Osteoblast (primary cell): ENCODE measurements around the gene KISS1. TPM values are rescaled to one million over a fixed set of nuclear protein-coding genes. Genes with fewer than 3 reads are reported as not detected.

Experiments used
- DNase-seq: peaks from one replicate; pipeline ENCODE4 v3.0.0; 2011; ENCODE audit warnings: low spot score, mixed read lengths; ENCODE audit not compliant: insufficient read length; ENCODE audit errors: missing footprints
- H2AFZ ChIP-seq: 2 replicates; pipeline ENCODE4 v1.6.0; 2011; ENCODE audit warnings: mild to moderate bottlenecking, low read length
- H3K27ac ChIP-seq: 2 replicates; pipeline ENCODE4 v1.5.1; 2011; ENCODE audit warnings: mild to moderate bottlenecking, low read depth, low read length, moderate library complexity
- H3K27me3 ChIP-seq: 2 replicates; pipeline ENCODE4 v1.6.0; 2012; ENCODE audit warnings: mild to moderate bottlenecking, control low read depth, inconsistent platforms, low read length, moderate library complexity; ENCODE audit not compliant: insufficient read depth
- H3K36me3 ChIP-seq: 2 replicates; pipeline ENCODE4 v1.5.1; 2011; ENCODE audit warnings: mild to moderate bottlenecking, low read length, control low read depth, moderate library complexity; ENCODE audit not compliant: insufficient read depth
- H3K4me1 ChIP-seq: 2 replicates; pipeline ENCODE4 v1.5.1; 2011; ENCODE audit warnings: mild to moderate bottlenecking, low read length, control low read depth, moderate library complexity; ENCODE audit not compliant: insufficient read depth
- H3K4me2 ChIP-seq: 2 replicates; pipeline ENCODE4 v1.6.0; 2011; ENCODE audit warnings: mild to moderate bottlenecking, low read length; ENCODE audit not compliant: insufficient read depth
- H3K4me3 ChIP-seq: fragments of 200-600 bp; sonication (generic); 3 replicates; pipeline ENCODE4 v1.5.1; 2012; ENCODE audit warnings: mild to moderate bottlenecking, low read length, inconsistent platforms; ENCODE audit not compliant: insufficient read depth
- H3K79me2 ChIP-seq: 2 replicates; pipeline ENCODE4 v1.6.0; 2012; ENCODE audit warnings: mild to moderate bottlenecking, low read length, control low read depth, inconsistent platforms; ENCODE audit not compliant: insufficient read depth
- H3K9me3 ChIP-seq: 2 replicates; pipeline ENCODE4 v1.5.1; 2011; ENCODE audit warnings: low read depth, low read length, control low read depth
- H4K20me1 ChIP-seq: 2 replicates; pipeline ENCODE4 v1.6.0; 2012; ENCODE audit warnings: mild to moderate bottlenecking, low read length, control low read depth; ENCODE audit not compliant: insufficient read depth
- CTCF ChIP-seq: IDR thresholded peaks from 2 replicates; pipeline ENCODE4 v1.5.1; 2011; ENCODE audit warnings: mild to moderate bottlenecking, low read depth, low read length, moderate library complexity; ENCODE audit errors: extremely low read depth
- total RNA-seq: library from RNA; depleted of rRNA; stranded (reverse); fragments of >200 nt; gene quantifications from 2 replicates; pipeline ENCODE4 v1.2.3, GENCODE V29; 2012

KISS1 gene
- total RNA-seq, 1 donor = not detected

- H3K4me3 ChIP-seq = no peak overlapping the region
- TF ChIP-seq CTCF = no peak
- H3K27ac ChIP-seq = no peak overlapping the region
- H4K20me1 ChIP-seq = no peaks in the 10 kb centered on the region
- H3K9me3 ChIP-seq = no peaks in the 10 kb centered on the region
- H3K79me2 ChIP-seq = no peaks in the 10 kb centered on the region
- no peak for DNase-seq
- no peak overlapping the region for H2AFZ ChIP-seq
- peaks cover 10% of the 10 kb centered on the region for H3K27me3 ChIP-seq
- no peaks in the 10 kb centered on the region for H3K36me3 ChIP-seq
- peaks cover 13% of the 10 kb centered on the region for H3K4me1 ChIP-seq
- no peak overlapping the region for H3K4me2 ChIP-seq
Measured at GRCh38 chr1:204176049-204176448, 20.2 kb downstream of the KISS1 start.

GRCh38 chr1:204174958-204175357 lies 21.3 kb downstream of the KISS1 start:
- Histone ChIP-seq H3K4me1 (peaks cover 13% of the 10 kb centered on the region), H3K4me3 (no peak overlapping the region), H3K4me2 (no peak overlapping the region), H3K79me2 (no peaks in the 10 kb centered on the region), H3K27ac (no peak overlapping the region), H4K20me1 (no peaks in the 10 kb centered on the region), H2AFZ (no peak overlapping the region), H3K27me3 (peaks cover 10% of the 10 kb centered on the region), H3K9me3 (peaks cover 5% of the 10 kb centered on the region), H3K36me3 (no peaks in the 10 kb centered on the region)
- no peak for TF ChIP-seq CTCF
- DNase-seq = peak; percentile 43

GRCh38 chr1:204172404-204173029 lies 23.8 kb downstream of the KISS1 start:
- H4K20me1 ChIP-seq = no peaks in the 10 kb centered on the region
- DNase-seq = no peak
- no peaks in the 10 kb centered on the region for H3K36me3 ChIP-seq
- H2AFZ ChIP-seq = no peak overlapping the region
- H3K4me1 ChIP-seq = peaks cover 13% of the 10 kb centered on the region
- no peak overlapping the region for H3K4me3 ChIP-seq
- peaks cover 3% of the 10 kb centered on the region for H3K27me3 ChIP-seq
- H3K27ac ChIP-seq = no peak overlapping the region
- no peaks in the 10 kb centered on the region for H3K79me2 ChIP-seq
- peaks cover 5% of the 10 kb centered on the region for H3K9me3 ChIP-seq
- H3K4me2 ChIP-seq = no peak overlapping the region
- no peak for TF ChIP-seq CTCF

- no peak overlapping the region for H3K27ac ChIP-seq
- H3K4me2 ChIP-seq = no peak overlapping the region
Measured at GRCh38 chr1:204171751-204172178, 24.5 kb downstream of the KISS1 start.

More at GRCh38 chr1:204171751-204172178, 24.5 kb downstream of the KISS1 start:
- Histone ChIP-seq H4K20me1 (no peaks in the 10 kb centered on the region), H3K36me3 (no peaks in the 10 kb centered on the region), H3K4me1 (peaks cover 13% of the 10 kb centered on the region), H3K27me3 (peaks cover 3% of the 10 kb centered on the region), H3K9me3 (peaks cover 5% of the 10 kb centered on the region), H2AFZ (no peak overlapping the region), H3K79me2 (no peaks in the 10 kb centered on the region), H3K4me3 (no peak overlapping the region)
- DNase-seq = no peak
- no peak for TF ChIP-seq CTCF
